Nephron progenitor cell (in vitro differentiated cells): ENCODE data around the gene PTPRD.

Source experiments
- DNase-seq: peaks from one replicate; pipeline ENCODE4 v3.0.0; 2021
- H3K27ac Mint-ChIP-seq: 2 replicates; pipeline ENCODE4 v1.8.0; 2021; ENCODE audit warnings: mild to moderate bottlenecking, moderate library complexity, mixed read lengths
- H3K27me3 Mint-ChIP-seq: 2 replicates; pipeline ENCODE4 v1.8.0; 2021; ENCODE audit warnings: mild to moderate bottlenecking, low read depth, mixed read lengths; ENCODE audit not compliant: poor library complexity
- H3K36me3 Mint-ChIP-seq: 2 replicates; pipeline ENCODE4 v1.8.0; 2021; ENCODE audit warnings: low read depth, mixed read lengths
- H3K4me1 Mint-ChIP-seq: 2 replicates; pipeline ENCODE4 v1.8.0; 2021; ENCODE audit warnings: mixed read lengths
- H3K4me3 Mint-ChIP-seq: 2 replicates; pipeline ENCODE4 v1.8.0; 2021; ENCODE audit warnings: mild to moderate bottlenecking, moderate library complexity, mixed read lengths
- H3K9me3 Mint-ChIP-seq: 2 replicates; pipeline ENCODE4 v1.8.0; 2021; ENCODE audit warnings: mild to moderate bottlenecking, moderate library complexity, mixed read lengths
- TF ChIP-seq, protein P1 (sequence below): fragments of 200-600 bp; sonication (generic); IDR thresholded peaks from 2 replicates; pipeline ENCODE4 v1.5.0; 2021; ENCODE audit warnings: antibody characterized with exemption

Gene PTPRD

DNA sequence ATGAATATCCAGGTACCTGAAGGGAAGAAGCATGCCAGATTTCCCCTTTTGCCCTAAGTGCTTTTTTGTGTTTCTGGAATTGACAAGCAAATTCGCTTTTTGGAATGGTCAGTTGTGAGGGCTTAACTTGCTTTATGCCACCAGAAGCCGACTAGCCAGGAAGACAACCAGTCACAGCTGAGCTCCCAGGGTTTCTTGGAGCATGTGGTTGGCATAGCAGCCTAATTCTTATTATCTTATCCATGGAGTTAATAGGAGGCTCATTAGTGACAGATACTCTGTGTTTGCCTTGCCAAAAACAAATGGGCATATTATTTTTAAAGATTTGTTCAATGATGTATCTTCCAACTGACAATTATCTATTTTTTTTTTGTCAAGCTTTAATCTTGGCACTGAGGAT is 500.7 kb downstream of the PTPRD start:
- Mint-ChIP-seq H3K27ac (no peak overlapping the region), H3K4me1 (peaks cover 5% of the 10 kb centered on the region), H3K4me3 (no peak overlapping the region), H3K36me3 (no peaks in the 10 kb centered on the region), H3K27me3 (no peaks in the 10 kb centered on the region), H3K9me3 (no peaks in the 10 kb centered on the region)
- DNase-seq, result no peak
- TF ChIP-seq, protein P1, sequence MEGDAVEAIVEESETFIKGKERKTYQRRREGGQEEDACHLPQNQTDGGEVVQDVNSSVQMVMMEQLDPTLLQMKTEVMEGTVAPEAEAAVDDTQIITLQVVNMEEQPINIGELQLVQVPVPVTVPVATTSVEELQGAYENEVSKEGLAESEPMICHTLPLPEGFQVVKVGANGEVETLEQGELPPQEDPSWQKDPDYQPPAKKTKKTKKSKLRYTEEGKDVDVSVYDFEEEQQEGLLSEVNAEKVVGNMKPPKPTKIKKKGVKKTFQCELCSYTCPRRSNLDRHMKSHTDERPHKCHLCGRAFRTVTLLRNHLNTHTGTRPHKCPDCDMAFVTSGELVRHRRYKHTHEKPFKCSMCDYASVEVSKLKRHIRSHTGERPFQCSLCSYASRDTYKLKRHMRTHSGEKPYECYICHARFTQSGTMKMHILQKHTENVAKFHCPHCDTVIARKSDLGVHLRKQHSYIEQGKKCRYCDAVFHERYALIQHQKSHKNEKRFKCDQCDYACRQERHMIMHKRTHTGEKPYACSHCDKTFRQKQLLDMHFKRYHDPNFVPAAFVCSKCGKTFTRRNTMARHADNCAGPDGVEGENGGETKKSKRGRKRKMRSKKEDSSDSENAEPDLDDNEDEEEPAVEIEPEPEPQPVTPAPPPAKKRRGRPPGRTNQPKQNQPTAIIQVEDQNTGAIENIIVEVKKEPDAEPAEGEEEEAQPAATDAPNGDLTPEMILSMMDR, result no peak

DNA sequence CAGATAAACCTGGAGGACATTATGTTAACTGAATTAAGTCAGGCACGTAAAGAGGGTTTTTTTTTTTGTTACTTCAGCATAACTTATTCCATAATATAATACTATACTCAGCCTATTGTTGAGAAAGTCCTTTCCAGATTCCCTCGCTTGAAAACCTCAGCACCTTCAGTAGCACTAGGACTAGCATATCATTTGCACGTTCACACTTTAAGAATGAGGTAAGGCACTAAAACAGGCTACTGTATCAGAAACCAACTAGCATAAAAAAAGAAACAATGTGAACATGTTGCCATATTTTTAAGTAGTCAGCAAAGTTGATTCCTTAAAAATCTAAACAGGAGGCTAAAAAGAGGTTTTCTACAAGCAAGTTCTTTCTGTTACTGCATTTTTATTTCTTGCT is 504.0 kb downstream of the PTPRD start:
- Mint-ChIP-seq H3K27ac (no peak overlapping the region), H3K4me3 (no peak overlapping the region), H3K9me3 (no peaks in the 10 kb centered on the region), H3K4me1 (peaks cover 5% of the 10 kb centered on the region), H3K36me3 (no peaks in the 10 kb centered on the region), H3K27me3 (no peaks in the 10 kb centered on the region)
- DNase-seq, result no peak
- TF ChIP-seq, protein P1, result no peak

DNA sequence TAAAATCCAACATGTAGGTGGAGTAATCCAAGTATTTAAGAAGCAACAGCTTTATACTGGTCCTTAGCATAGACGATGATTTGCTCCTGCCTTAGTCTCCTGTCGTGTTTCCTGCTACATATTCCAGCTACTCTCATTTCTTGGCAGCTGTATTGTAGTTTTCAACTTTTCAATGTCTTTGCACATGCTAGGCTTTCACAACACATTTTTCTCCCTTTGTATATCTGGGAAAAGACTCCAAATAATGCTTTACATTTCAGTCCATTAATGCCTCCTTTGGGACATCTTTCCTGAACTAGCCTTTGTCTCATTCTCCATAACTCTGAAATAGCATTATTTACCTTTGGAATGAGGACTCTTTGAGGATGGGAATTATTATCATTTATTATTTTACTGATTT is 508.0 kb downstream of the PTPRD start:
- H3K27me3 Mint-ChIP-seq, result no peaks in the 10 kb centered on the region
- no peak overlapping the region for H3K4me3 Mint-ChIP-seq
- H3K4me1 Mint-ChIP-seq, result no peaks in the 10 kb centered on the region
- no peaks in the 10 kb centered on the region for H3K9me3 Mint-ChIP-seq
- no peak for DNase-seq
- no peaks in the 10 kb centered on the region for H3K36me3 Mint-ChIP-seq
- TF ChIP-seq, protein P1, result no peak
- H3K27ac Mint-ChIP-seq, result no peak overlapping the region

DNA sequence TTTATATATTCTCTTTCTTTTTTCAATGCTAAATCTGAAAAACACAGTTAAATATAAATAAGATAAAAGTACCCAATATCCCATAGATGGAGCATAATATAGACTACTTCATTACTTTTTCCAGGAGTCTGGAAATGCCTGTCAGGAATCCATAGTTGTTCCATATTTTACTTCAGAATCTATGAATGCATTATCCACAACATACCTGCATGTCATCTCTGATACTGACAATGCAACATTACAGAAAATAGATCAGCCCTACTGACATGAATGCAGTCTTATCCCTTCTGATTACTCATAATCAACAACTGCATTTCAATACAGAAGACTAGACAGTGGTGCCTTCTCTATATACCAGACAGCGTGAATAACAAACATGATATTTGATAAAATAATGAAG is 517.6 kb downstream of the PTPRD start:
- H3K36me3 Mint-ChIP-seq, result no peaks in the 10 kb centered on the region
- no peaks in the 10 kb centered on the region for H3K4me1 Mint-ChIP-seq
- no peak overlapping the region for H3K4me3 Mint-ChIP-seq
- H3K27ac Mint-ChIP-seq, result no peak overlapping the region
- no peaks in the 10 kb centered on the region for H3K27me3 Mint-ChIP-seq
- TF ChIP-seq, protein P1, result no peak
- DNase-seq, result no peak
- H3K9me3 Mint-ChIP-seq, result no peaks in the 10 kb centered on the region

DNA sequence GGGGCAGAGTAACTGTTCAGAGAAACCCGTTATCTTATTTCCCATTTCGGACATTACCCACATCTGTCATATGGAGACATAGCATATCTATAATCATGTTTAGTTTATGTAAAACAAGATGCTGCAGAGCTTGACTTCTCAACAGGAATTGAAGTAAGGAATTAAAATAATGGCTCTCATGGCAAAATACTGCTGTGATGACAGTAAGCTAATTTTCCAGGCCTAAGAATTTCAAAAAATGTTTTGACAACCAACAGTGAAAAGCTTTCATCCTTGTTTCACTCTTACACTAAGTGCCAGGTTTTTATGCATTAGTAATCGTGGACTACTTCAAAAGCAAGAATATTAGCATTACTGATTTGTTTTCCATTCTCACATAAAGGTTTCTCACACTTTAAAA is 518.2 kb downstream of the PTPRD start:
- no peak overlapping the region for H3K27ac Mint-ChIP-seq
- H3K9me3 Mint-ChIP-seq, result no peaks in the 10 kb centered on the region
- no peaks in the 10 kb centered on the region for H3K27me3 Mint-ChIP-seq
- H3K4me3 Mint-ChIP-seq, result no peak overlapping the region
- H3K4me1 Mint-ChIP-seq, result no peaks in the 10 kb centered on the region
- TF ChIP-seq, protein P1, result no peak
- H3K36me3 Mint-ChIP-seq, result no peaks in the 10 kb centered on the region
- no peak for DNase-seq

DNA sequence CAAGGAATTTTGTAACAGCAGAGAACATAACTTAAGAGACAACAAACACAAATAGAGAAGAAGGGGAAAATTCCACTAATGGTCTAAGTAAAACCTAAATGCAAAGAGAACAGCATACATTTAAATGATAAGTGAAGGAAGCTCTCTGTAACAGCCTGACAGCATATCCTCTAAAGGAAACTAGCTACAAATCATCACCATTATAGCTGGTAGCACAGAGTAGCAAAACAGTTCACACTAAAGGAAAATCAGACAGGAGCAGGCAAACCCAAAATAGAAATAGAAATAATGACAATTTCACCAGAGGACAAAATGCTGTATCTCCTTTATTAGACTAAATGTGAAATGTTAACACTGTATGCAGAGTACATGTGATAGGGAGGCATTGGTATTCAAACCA is 532.8 kb downstream of the PTPRD start:
- Mint-ChIP-seq H3K9me3 (no peaks in the 10 kb centered on the region), H3K27me3 (no peaks in the 10 kb centered on the region), H3K4me1 (no peaks in the 10 kb centered on the region), H3K4me3 (no peak overlapping the region), H3K27ac (no peak overlapping the region), H3K36me3 (no peaks in the 10 kb centered on the region)
- TF ChIP-seq, protein P1, result no peak
- DNase-seq, result no peak
